ENCODE measurements around the gene TRIM47. TPM values are rescaled to one million over a fixed set of nuclear protein-coding genes. Genes with fewer than 3 reads are reported as not detected.

TRIM47 gene
- total RNA-seq, 4 donors from 2014 or later, result 18.5 to 53.8 (median 29.6) TPM

GRCh38 chr17:75834928-75835653 is 43.3 kb downstream of the TRIM47 start:
- DNase-seq (ENCODE audit: low spot score), result no peak
- TF ChIP-seq, protein P1, sequence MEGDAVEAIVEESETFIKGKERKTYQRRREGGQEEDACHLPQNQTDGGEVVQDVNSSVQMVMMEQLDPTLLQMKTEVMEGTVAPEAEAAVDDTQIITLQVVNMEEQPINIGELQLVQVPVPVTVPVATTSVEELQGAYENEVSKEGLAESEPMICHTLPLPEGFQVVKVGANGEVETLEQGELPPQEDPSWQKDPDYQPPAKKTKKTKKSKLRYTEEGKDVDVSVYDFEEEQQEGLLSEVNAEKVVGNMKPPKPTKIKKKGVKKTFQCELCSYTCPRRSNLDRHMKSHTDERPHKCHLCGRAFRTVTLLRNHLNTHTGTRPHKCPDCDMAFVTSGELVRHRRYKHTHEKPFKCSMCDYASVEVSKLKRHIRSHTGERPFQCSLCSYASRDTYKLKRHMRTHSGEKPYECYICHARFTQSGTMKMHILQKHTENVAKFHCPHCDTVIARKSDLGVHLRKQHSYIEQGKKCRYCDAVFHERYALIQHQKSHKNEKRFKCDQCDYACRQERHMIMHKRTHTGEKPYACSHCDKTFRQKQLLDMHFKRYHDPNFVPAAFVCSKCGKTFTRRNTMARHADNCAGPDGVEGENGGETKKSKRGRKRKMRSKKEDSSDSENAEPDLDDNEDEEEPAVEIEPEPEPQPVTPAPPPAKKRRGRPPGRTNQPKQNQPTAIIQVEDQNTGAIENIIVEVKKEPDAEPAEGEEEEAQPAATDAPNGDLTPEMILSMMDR (IDR thresholded peaks at IDR 0.05), result no peak
- ATAC-seq (ENCODE audit: low FRiP score), result no peak

GRCh38 chr17:75834279-75834920 is 44.0 kb downstream of the TRIM47 start:
- ATAC-seq (ENCODE audit: low FRiP score), result no peak
- no peak for DNase-seq (ENCODE audit: low spot score)
- TF ChIP-seq, protein P1 (IDR thresholded peaks at IDR 0.05), result no peak

DNA sequence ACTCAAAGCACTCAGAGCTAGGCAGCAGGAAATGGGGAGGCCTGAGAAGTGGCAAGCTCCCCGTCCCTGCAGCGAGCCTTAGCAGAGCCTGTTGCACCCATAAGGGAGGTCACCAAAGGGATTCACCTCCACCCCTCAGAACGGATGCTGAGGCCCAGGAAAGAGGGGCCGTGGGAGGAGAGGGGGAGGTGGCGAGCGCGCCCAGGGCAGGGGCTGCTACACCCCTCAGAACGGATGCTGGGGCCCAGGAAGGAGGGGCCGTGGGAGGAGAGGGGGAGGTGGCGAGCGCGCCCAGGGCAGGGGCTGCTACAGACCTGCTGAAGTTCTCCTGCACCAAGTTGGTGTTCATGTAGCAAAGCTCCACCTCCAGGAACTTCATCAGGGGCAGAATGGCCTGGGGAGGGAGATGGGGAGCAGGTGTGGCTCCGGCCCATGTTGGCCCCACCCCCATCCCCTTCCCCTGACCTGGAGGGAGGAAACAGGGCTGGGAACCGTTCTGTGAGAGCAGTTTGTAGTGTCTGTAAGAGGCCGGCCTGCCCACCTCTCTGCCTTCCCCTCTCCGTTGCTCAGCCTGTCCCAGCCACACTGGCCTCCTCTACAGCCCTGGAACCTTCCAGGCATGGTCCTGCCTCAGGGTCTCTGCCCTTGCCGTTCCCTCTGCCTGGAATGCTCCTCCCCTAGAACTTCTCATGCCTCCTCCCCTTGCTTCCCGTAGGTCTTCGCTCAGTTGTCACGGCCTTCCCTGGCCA is 45.6 kb downstream of the TRIM47 start:
- ATAC-seq (ENCODE audit: low FRiP score) (no peak), DNase-seq (ENCODE audit: low spot score) (no peak)
- TF ChIP-seq, protein P1 (IDR thresholded peaks at IDR 0.05), result no peak

DNA sequence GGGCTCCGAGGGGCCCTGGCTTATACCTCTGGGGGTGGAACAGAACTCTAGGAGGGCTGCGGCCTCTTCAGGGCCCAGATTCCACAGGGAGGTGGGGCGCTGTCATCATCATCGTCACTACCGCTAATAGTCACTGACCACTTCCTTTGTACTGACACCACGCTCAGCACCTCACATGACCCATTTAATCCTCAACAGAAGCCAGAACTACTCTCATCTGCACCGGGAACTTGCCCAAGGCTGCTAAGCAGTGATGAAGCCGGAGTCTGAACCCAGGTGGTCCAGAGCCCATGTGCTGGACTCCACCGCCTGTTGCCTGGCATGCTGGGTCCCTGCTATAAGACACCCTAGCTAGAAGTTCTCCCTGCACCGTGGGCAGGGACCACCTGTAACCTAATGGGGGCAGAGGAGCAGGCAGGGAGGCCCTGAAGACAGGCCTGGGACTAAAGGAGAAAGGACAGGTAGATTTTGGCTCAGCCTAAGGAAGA is 46.2 kb downstream of the TRIM47 start:
- DNase-seq (ENCODE audit: low spot score) (no peak), ATAC-seq (ENCODE audit: low FRiP score) (no peak)
- TF ChIP-seq, protein P1 (IDR thresholded peaks at IDR 0.05), result no peak

DNA sequence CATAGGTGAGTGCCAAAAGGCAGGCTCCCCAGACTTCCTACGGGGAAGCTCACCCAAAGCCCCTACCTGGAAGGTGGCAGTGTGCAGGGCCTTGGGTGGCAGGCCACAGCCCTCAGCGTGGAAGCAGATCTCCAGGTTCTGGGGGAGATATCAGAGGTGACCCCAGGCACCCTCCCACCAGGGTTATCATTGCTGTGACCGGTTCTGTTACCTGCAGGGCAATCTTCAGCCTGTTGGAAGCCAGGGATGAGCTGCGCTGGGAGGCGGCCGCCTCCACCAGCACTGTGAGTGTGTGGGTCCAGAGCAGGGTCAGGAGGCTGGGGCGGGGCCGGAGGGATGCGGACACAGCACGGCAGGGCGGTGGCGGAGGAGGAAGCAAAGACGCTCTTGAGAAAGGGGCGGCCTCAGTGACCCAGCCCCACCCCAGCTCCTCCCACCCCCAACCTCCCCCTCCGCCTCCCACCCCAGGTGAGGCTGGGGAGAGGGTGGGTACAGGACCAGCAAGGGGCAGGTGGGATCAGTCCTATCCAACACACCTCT is 47.3 kb downstream of the TRIM47 start:
- DNase-seq (ENCODE audit: low spot score), result no peak
- TF ChIP-seq, protein P1 (IDR thresholded peaks at IDR 0.05), result no peak
- ATAC-seq (ENCODE audit: low FRiP score), result no peak

DNA sequence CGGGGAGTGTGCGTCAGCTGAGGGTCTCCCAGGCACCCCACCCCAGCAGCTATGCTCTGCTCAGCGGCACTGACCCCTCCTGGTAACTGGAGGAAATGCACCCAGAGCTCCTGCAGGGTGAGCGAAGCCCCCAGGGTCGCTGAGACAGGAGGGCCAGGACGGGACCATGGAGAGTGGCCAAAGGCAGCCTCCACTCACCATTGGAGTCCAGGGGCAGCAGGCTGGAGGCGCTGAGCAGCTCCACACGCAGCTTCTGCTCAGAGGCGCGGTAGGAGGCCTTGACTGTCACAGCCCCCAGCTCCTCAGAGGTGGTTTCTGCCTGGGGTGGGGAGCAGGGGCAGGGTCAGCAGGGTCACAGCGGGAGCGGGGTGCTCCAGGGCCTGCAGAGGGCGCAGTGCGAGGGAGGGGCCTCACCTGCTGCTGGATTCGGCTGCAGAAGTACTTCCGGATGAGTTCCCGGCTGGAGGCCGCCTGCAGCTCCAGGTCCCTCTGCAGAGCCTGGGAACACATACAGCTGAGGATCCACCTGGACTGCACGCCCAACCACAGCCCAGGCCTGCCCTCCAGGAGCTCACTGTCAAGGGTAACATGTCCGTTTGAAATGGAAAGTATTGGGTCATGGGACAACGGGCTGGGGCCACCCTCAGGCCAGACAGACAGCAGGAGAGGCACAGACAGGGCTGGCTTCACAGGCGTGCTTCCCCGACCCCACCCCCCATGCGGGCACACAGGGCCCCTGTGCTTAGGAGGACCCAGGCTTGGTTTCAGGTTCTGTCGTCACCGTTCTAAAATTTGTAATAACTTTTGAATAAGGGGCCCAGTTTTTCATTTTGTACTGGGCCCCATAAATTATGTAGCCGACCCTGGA is 48.0 kb downstream of the TRIM47 start:
- ATAC-seq (ENCODE audit: low FRiP score) (no peak), DNase-seq (ENCODE audit: low spot score) (no peak)
- TF ChIP-seq, protein P1 (IDR thresholded peaks at IDR 0.05), result no peak
